ENCODE measurements around the gene SEC14L1. TPM values are rescaled to one million over a fixed set of nuclear protein-coding genes. Genes with fewer than 3 reads are reported as not detected.
"Not testable (repeated sequence)": the region's sequence is repeated elsewhere in the genome, so short reads cannot be mapped to it uniquely, and the experiment has no call there.

SEC14L1 gene
- total and polyA plus RNA-seq, 2 experiments from 2014 or later: 52.9 to 71.4 TPM

DNA sequence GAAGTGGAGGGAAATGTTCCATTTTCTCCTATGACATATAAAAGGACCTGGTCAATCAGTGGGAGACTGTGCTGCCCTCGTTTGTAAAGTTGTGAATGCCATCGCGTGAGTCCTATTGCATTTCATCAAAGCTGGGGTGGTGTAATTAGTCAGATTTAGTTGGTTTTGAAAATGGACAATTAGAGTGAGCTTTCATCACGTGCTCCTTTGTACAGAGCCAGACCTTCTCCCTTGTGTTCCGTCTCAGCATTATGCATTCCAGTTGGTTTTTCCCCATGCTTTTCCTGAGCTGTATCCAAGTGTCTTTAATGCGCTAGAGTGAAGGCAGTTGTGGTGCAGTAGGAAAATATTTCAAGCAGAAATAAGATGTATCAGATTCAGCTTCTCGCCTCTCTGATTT lies 10.4 kb downstream of the SEC14L1 start:
- DNase-seq (ENCODE audit: low spot score): no peak
- WGBS (ENCODE audit: low lambda C conversion rate, missing lambda C conversion rate): 95% methylated on average over 7 of the region's 7 CpGs
- H3K36me3 ChIP-seq (replicated peaks; ENCODE audit: insufficient read depth, low read depth): no peaks in the 10 kb centered on the region
- H3K27ac ChIP-seq: no peak overlapping the region
- no peaks in the 10 kb centered on the region for H3K9me2 ChIP-seq (replicated peaks; ENCODE audit: insufficient read depth)
- H4K20me1 ChIP-seq (ENCODE audit: insufficient read depth, poor library complexity, severe bottlenecking): no peaks in the 10 kb centered on the region
- H3K4me3 ChIP-seq: no peak overlapping the region
- H3K4me1 ChIP-seq (ENCODE audit: insufficient read depth): peaks cover 43% of the 10 kb centered on the region
- H3K27me3 ChIP-seq: no peaks in the 10 kb centered on the region
- TF ChIP-seq EZH2 (IDR thresholded peaks at IDR 0.05; ENCODE audit: borderline replicate concordance) (no peak), EZH2phosphoT487 (IDR thresholded peaks at IDR 0.05; ENCODE audit: low read depth, severe bottlenecking, unreplicated experiment) (no peak)
- TF ChIP-seq, protein P1, sequence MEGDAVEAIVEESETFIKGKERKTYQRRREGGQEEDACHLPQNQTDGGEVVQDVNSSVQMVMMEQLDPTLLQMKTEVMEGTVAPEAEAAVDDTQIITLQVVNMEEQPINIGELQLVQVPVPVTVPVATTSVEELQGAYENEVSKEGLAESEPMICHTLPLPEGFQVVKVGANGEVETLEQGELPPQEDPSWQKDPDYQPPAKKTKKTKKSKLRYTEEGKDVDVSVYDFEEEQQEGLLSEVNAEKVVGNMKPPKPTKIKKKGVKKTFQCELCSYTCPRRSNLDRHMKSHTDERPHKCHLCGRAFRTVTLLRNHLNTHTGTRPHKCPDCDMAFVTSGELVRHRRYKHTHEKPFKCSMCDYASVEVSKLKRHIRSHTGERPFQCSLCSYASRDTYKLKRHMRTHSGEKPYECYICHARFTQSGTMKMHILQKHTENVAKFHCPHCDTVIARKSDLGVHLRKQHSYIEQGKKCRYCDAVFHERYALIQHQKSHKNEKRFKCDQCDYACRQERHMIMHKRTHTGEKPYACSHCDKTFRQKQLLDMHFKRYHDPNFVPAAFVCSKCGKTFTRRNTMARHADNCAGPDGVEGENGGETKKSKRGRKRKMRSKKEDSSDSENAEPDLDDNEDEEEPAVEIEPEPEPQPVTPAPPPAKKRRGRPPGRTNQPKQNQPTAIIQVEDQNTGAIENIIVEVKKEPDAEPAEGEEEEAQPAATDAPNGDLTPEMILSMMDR (IDR thresholded peaks at IDR 0.05; ENCODE audit: poor library complexity): no peak
- no peaks in the 10 kb centered on the region for H3K9me3 ChIP-seq (ENCODE audit: low read depth)
- H2AFZ ChIP-seq: no peak overlapping the region
- no peak overlapping the region for H3K4me2 ChIP-seq
- peaks cover 84% of the 10 kb centered on the region for H3K79me2 ChIP-seq

DNA sequence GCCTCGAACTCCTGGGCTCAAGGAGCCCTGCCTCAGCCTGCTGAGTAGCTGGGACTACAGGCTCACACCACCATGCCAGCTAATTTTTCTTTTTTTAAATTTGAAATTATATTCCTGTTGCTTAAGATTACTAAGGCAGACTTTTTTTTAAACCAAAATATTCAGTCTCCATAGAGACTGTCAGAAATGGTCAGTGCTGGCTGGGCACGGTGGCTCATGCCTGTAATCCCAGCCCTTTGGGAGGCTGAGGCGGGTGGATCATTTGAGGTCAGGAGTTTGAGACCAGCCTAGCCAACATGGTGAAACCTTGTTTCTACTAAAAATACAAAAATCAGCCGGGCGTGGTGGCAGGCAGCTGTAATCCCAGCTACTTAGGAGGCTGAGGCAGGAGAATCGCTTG lies 11.3 kb downstream of the SEC14L1 start:
- Histone ChIP-seq H3K4me1 (ENCODE audit: insufficient read depth) (peaks cover 34% of the 10 kb centered on the region), H3K79me2 (peaks cover 89% of the 10 kb centered on the region)
- H3K27ac ChIP-seq; H3K4me2 ChIP-seq; H3K9me2 ChIP-seq (replicated peaks; ENCODE audit: insufficient read depth); DNase-seq (ENCODE audit: low spot score); H3K36me3 ChIP-seq (replicated peaks; ENCODE audit: insufficient read depth, low read depth); H3K27me3 ChIP-seq; H3K9me3 ChIP-seq (ENCODE audit: low read depth); H2AFZ ChIP-seq; H4K20me1 ChIP-seq (ENCODE audit: insufficient read depth, poor library complexity, severe bottlenecking); H3K4me3 ChIP-seq: not testable (repeated sequence)
- 98% methylated on average over 6 of the region's 6 CpGs for whole genome bisulfite sequencing (ENCODE audit: low lambda C conversion rate, missing lambda C conversion rate)

DNA sequence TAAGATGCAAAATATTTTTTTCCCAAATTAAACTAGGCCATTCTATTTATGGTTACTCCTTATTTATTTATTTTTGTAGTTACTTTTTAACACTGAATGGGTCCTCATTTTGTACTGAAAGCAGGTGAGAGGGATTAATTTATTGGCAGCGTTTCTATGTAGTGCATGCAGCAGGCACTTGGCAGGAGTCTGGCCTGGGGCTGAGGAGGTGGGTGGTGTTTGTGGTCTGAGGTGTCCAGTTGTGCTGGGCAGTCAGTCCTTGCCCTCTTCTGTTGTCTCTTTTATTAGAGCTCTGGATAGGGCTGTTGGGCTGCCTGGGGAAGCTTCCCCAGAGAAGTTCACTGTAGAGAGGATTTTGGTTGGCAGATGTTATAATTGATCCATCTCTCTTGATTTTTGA lies 12.7 kb downstream of the SEC14L1 start:
- Histone ChIP-seq H3K9me3 (ENCODE audit: low read depth) (no peaks in the 10 kb centered on the region), H4K20me1 (ENCODE audit: insufficient read depth, poor library complexity, severe bottlenecking) (no peaks in the 10 kb centered on the region), H3K27ac (peak overlapping the region; percentile 11), H3K4me2 (no peak overlapping the region), H3K36me3 (replicated peaks; ENCODE audit: insufficient read depth, low read depth) (no peaks in the 10 kb centered on the region), H3K9me2 (replicated peaks; ENCODE audit: insufficient read depth) (no peaks in the 10 kb centered on the region), H3K79me2 (peaks cover 98% of the 10 kb centered on the region), H3K27me3 (no peaks in the 10 kb centered on the region), H2AFZ (no peak overlapping the region), H3K4me3 (no peak overlapping the region), H3K4me1 (ENCODE audit: insufficient read depth) (peaks cover 22% of the 10 kb centered on the region)
- WGBS (ENCODE audit: low lambda C conversion rate, missing lambda C conversion rate): 52% methylated on average over 1 of the region's 1 CpG
- no peak for DNase-seq (ENCODE audit: low spot score)
- TF ChIP-seq EZH2phosphoT487 (IDR thresholded peaks at IDR 0.05; ENCODE audit: low read depth, severe bottlenecking, unreplicated experiment) (no peak), EZH2 (IDR thresholded peaks at IDR 0.05; ENCODE audit: borderline replicate concordance) (no peak)
- TF ChIP-seq, protein P1 (IDR thresholded peaks at IDR 0.05; ENCODE audit: poor library complexity): no peak

DNA sequence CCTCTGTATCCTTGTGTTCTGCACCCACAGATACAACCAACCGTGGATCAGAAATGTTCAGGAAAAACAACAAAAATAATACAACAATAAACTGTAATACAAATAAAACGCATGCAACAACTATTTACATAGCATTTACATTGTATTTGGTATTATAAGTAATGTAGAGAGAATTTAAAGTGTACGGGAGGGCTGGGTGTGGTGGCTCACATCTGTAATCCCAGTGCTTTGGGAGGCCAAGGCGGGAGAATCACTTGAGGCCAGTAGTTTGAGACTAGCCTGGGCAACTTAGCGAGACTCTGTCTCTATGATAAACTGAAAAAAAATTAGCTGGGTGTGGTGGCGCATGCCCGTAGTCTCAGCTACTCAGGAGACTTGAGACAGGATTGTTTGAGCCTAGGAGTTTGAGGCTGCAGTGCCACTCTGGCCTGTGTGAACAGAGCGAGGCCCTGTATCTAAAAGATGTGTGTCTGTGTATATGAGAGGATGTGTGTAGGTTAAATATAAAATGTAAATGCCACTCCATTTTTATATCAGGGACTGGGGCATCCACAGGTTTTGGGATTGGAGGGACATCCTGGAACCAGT lies 13.3 kb downstream of the SEC14L1 start:
- Histone ChIP-seq H3K36me3 (replicated peaks; ENCODE audit: insufficient read depth, low read depth) (no peaks in the 10 kb centered on the region), H3K79me2 (peaks cover 93% of the 10 kb centered on the region), H3K9me3 (ENCODE audit: low read depth) (no peaks in the 10 kb centered on the region), H3K4me1 (ENCODE audit: insufficient read depth) (peaks cover 15% of the 10 kb centered on the region), H2AFZ (no peak overlapping the region), H4K20me1 (ENCODE audit: insufficient read depth, poor library complexity, severe bottlenecking) (no peaks in the 10 kb centered on the region), H3K4me3 (no peak overlapping the region), H3K4me2 (no peak overlapping the region), H3K27me3 (no peaks in the 10 kb centered on the region), H3K27ac (peak overlapping the region; percentile 11), H3K9me2 (replicated peaks; ENCODE audit: insufficient read depth) (no peaks in the 10 kb centered on the region)
- DNase-seq (ENCODE audit: low spot score): no peak
- no peak for TF ChIP-seq EZH2 (IDR thresholded peaks at IDR 0.05; ENCODE audit: borderline replicate concordance)
- no peak for TF ChIP-seq EZH2phosphoT487 (IDR thresholded peaks at IDR 0.05; ENCODE audit: low read depth, severe bottlenecking, unreplicated experiment)
- TF ChIP-seq, protein P1 (IDR thresholded peaks at IDR 0.05; ENCODE audit: poor library complexity): no peak
- WGBS (ENCODE audit: low lambda C conversion rate, missing lambda C conversion rate): 95% methylated on average over 8 of the region's 8 CpGs

Measured in hepatocyte (in vitro differentiated cells).